Umbilical cord (tissue), 2 donors: ENCODE data around the gene GRIN3B. TPM values are rescaled to one million over a fixed set of nuclear protein-coding genes. Genes with fewer than 3 reads are reported as not detected.
A peak's percentile ranks its signal among the peaks of the same experiment; 100 is the strongest.
"Not testable (repeated sequence)": the region's sequence is repeated elsewhere in the genome, so short reads cannot be mapped to it uniquely, and the experiment has no call there.

Experiments used
- DNase-seq: peaks from one replicate; pipeline ENCODE4 v3.0.0-alpha.2; 2015; ENCODE audit warnings: low spot score
- total RNA-seq: library from RNA; depleted of rRNA; stranded (reverse); fragments of >200 nt; gene quantifications from one replicate; pipeline ENCODE4 v1.2.3, GENCODE V29; 2014; ENCODE audit warnings: low replicate concordance; ENCODE audit not compliant: insufficient read depth

GRIN3B gene
- not detected for total RNA-seq

- no peak for DNase-seq
These were observed at the start of gene GRIN3B for GRCh38 chr19:1000095-1000494. GRIN3B (plus strand) TSS chr19:1000419; CDS start chr19:1000438, 19 bp downstream.

GRCh38 chr19:952049-952679 lies 48.1 kb upstream of the GRIN3B start:
- no peak for DNase-seq

GRCh38 chr19:952680-953444 lies 47.4 kb upstream of the GRIN3B start:
- peak; percentile 57 for DNase-seq

GRCh38 chr19:953445-954271 lies 46.6 kb upstream of the GRIN3B start:
- no peak for DNase-seq

GRCh38 chr19:954272-954671 lies 45.9 kb upstream of the GRIN3B start:
- no peak for DNase-seq

- no peak for DNase-seq
These were observed 45.3 kb upstream of the GRIN3B start for GRCh38 chr19:954672-955494.

GRCh38 chr19:955803-956765 lies 44.1 kb upstream of the GRIN3B start:
- DNase-seq = no peak

- peak; percentile 65 for DNase-seq
These were observed 43.3 kb upstream of the GRIN3B start for GRCh38 chr19:956766-957440.

- DNase-seq = not testable (repeated sequence)
These were observed 42.6 kb upstream of the GRIN3B start for GRCh38 chr19:957578-957977.

GRCh38 chr19:958967-959855 lies 41.0 kb upstream of the GRIN3B start:
- DNase-seq = no peak

- no peak for DNase-seq
These were observed 40.2 kb upstream of the GRIN3B start for GRCh38 chr19:960020-960419.

- no peak for DNase-seq
These were observed 39.6 kb upstream of the GRIN3B start for GRCh38 chr19:960601-960938.

GRCh38 chr19:961866-962620 lies 38.2 kb upstream of the GRIN3B start:
- peak; percentile 86 for DNase-seq

- no peak for DNase-seq
These were observed 37.4 kb upstream of the GRIN3B start for GRCh38 chr19:962683-963400.

- DNase-seq = peak; percentile 49
These were observed 36.7 kb upstream of the GRIN3B start for GRCh38 chr19:963486-963951.

- DNase-seq = no peak
These were observed 36.1 kb upstream of the GRIN3B start for GRCh38 chr19:964116-964520.
